ENCODE measurements around the gene RAP1B.

DNA sequence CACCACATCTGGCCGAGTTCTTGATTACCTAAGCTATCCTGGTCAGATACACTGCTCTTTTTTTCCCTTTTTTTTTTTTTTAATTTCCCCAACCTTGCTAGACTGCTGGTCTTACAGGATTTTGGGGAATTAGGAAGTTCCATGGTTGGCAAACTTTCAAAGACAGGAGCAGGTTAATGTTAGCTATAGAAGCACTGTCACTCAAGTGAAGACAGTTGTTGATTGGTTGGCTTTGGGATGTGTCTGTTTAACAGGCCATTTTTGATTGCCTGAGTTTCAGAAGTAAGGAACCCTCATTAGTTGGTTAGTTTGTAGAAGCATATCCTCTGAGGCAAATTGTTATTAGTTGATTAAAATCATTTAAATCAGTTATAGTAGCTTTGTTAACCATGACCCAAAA lies 36.8 kb downstream of the RAP1B start:
- TF ChIP-seq, protein P1, sequence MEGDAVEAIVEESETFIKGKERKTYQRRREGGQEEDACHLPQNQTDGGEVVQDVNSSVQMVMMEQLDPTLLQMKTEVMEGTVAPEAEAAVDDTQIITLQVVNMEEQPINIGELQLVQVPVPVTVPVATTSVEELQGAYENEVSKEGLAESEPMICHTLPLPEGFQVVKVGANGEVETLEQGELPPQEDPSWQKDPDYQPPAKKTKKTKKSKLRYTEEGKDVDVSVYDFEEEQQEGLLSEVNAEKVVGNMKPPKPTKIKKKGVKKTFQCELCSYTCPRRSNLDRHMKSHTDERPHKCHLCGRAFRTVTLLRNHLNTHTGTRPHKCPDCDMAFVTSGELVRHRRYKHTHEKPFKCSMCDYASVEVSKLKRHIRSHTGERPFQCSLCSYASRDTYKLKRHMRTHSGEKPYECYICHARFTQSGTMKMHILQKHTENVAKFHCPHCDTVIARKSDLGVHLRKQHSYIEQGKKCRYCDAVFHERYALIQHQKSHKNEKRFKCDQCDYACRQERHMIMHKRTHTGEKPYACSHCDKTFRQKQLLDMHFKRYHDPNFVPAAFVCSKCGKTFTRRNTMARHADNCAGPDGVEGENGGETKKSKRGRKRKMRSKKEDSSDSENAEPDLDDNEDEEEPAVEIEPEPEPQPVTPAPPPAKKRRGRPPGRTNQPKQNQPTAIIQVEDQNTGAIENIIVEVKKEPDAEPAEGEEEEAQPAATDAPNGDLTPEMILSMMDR (IDR thresholded peaks at IDR 0.05): no peak
- TF ChIP-seq POLR2A (IDR thresholded peaks at IDR 0.05): no peak

Data from thyroid gland (tissue), 4 donors.